Measurements from ENCODE around the gene MYH13.

Gene MYH13

DNA sequence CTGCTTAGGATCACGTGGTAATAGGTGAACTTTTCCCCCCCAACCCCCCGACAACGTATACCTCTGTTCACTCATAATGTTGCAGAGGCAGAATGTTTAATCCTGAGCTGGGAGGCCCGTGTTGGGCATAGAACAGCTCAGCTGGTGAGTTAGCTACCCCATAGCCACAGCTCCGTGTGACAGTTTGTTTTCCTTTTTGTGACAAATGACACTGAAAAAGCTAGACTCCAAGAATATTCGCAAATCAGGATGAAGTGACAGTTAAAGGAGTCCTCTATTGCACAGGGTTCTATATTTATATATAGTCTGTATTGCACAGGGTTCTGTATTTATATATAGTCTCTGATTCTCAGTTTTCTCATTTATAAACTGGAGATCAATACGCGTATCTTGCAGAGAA is 33.8 kb downstream of the MYH13 start:
- DNase-seq: no peak

- no peak for DNase-seq
Observed at GRCh38 chr17:10337976-10338375, 34.8 kb downstream of the MYH13 start.

DNA sequence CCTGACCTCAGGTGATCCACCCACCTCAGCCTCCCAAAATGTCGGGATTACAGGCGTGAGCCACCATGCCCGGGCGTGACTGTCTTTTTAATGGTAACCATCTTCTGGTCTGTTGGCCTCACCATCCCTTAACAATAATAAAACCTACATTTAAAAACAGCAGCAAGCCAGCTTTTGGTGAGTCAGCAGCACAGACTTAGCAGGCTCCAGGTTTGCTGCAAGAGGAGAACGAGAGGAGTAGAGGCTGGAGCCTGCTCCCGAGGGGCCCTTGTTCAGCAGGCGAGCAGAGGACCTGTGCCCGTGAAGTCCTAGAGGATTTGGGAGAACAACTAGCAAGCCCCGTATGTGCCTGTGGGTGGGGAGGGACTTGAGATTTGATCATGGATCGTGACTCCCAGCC is 35.7 kb downstream of the MYH13 start:
- DNase-seq: no peak

DNA sequence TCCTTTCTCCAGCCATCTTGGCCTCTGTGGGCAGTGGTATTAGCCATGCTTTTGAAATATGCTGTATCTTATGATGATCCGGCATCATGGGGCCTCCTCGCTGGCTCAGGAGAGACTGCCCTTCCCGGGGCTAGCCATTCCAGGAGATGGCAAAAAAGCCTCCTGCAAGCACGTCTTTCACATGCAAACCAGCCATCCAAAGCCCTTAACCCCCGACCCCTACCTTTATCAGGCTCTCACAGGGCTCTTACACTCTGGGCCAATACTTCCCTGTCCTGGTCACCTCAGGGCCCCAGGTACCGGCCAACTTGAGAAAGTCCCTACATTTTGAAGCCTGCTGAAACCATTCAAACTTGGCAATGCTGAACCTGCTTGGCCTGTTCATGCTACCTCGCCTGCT is 36.4 kb downstream of the MYH13 start:
- DNase-seq: no peak

- DNase-seq: no peak
Observed at GRCh38 chr17:10332515-10332914, 40.3 kb downstream of the MYH13 start.

DNA sequence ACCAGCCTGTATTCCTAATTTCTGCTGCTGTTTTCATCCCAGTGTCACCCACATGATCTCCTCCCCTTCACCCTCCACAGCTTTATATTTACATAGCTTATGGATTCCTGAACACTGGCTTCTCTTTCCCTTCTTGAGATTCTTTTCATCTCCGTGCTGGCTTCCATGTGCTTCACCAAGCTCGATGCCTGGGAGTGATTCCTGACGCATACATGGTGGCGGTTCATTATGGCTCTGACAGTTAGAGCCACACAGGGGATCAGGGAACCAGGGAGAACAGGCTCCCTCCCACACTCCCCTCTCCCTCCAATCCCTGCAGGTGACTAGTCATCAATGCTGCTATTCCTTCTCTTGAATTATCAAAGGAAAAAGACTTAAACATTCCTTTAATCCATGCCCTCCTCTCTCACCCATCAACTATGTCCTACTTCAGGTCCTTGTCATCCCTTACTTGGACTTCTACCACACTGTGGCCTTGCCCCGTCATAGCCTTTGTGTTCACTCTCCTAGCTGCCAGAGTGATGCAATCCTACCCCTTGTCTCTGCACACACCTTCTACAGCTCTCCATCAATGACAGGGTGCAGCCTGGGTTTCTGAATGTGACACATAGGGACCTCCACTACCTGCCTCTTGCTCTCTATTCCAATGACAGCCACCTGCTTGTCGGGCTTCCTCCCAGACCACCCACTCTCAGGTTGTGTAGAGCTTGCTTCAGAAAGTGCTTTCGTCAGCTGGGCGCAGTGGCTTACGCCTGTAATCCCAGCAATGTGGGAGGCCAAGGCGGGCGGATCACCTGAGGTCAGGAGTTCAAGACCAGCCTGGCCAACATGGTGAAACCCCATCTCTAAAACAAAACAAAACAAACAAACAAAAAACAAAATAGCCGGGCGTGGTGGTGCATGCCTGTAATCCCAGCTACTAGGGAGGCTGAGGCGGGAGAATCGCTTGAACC is 43.6 kb downstream of the MYH13 start:
- DNase-seq: no peak

DNA sequence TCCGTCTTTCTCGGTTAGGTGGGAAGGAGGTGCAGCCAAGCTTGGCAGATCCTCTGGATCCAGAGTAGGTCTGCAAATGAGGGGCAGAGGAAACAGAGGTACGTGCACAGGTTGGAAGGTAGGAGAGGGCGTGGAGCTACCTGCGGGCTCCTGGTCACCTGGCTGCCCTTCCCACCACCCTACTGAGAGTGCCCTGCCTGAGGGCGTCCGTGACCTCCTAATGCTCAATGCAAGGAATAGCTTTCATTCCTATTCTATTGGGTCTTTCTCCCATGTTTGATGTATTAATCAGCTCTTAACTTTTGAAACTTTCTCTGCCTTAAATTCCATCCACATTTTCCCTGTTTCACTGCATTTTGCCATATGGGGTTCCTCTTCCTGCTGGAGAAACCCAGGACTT is 44.6 kb downstream of the MYH13 start:
- no peak for DNase-seq

DNA sequence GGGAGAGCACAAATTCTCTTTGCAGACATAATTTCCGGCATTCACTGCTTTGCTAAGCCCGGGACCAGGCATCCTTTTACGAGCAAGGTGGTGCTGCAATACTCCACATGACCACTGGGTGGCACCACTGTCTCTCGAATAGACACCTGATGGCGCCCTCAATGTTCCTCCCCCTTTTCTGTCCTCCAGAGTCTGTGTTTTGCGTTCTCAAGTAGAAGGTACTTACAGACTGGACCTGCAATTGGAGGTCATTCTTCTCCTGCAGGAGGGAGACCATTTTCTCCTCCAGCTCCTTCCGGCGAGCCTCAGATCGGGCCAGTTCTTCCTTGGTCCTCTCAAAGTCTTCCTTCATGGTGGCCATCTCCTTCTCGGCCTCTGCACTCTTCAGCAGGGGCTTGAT is 45.2 kb downstream of the MYH13 start:
- DNase-seq: peak; percentile 72

DNA sequence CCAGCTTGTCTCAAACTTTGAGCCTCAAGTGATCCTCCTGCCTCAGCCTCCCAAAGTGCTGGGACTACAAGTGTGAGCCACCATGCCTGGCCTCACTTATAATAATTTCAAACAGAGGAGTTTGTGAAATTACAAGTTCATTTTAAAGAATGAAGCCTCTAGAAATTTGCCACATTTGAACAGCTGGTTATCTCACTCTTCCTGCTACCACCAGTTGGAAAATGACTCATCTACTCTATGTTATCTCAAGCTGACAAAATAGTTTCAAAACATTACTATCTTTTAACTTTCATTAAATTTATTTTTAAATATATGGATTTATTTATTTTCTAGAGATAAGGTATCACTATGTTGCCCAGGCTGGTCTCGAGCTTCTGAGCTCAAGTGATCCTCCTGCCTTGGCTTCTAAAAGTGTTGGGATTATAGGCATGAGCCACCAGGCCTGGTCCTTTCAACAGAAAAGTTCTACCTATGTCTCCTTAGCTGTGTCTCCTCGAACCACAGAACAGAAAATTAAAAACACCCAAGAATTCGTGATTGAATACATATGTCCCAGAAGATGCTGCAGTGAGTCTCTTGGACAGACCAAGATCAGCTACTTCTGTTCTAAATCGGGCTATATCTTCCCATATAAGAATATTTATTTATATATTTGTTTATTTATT is 47.6 kb downstream of the MYH13 start:
- DNase-seq: no peak

DNA sequence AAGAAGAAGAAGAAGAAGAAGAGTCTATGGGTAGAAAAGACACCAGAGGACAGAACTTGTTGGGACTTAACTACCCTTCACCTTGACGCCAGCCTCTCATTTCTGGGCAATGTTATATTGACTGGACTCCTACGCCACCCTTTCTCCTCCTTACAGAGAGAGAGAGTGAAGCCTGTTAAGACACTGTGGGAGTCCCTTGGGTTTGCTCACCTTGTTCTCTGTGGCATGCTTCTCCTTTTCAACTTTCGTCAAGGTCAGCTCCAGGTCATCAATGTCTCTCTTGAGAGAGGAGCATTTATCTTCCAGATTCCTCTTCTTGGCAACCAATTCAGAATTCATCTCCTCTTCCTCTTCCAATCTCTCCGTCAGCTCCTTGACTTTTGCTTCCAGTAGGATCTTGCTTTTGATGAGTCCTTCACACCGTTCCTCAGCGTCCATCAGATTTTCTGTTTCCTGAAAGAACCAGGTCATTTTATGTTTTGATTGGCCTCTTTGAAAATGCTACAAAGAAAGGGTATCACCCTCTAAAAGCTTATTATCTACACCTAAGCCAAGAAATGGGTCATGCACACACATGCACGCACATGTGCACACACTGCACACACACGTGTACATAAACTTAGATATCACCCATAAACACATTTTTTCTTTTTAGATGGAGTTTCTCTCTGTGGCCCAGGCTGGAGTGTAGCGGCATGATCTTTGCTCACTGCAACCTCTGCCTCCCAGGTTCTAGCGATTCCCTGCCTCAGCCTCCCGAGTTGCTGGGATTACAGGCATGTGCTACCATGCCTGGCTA is 48.8 kb downstream of the MYH13 start:
- no peak for DNase-seq

GRCh38 chr17:10318535-10318934 is 54.3 kb downstream of the MYH13 start:
- DNase-seq: peak; percentile 17

- DNase-seq: no peak
Observed at GRCh38 chr17:10317543-10317834, 55.3 kb downstream of the MYH13 start.

GRCh38 chr17:10316801-10317542 is 55.8 kb downstream of the MYH13 start:
- peak; percentile 58 for DNase-seq

DNA sequence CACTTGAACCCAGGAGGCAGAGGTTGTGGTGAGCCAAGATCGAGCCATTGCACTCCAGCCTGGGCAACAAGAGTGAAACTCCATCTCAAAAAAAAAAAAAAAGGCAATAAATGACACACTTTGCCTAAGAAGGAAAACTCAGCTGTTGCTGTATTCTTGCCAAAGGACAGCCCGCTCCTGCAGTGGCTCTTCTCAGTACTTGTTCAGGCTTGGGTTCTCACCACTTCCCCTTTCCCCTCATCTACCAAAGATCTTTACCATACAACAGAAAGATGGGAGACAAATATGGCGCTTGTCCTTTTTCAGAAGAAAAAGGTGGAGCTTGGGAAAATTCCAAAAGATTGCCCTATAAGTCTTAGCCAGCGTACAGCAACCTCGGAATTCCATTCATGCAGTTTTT is 58.5 kb downstream of the MYH13 start:
- DNase-seq: no peak

DNA sequence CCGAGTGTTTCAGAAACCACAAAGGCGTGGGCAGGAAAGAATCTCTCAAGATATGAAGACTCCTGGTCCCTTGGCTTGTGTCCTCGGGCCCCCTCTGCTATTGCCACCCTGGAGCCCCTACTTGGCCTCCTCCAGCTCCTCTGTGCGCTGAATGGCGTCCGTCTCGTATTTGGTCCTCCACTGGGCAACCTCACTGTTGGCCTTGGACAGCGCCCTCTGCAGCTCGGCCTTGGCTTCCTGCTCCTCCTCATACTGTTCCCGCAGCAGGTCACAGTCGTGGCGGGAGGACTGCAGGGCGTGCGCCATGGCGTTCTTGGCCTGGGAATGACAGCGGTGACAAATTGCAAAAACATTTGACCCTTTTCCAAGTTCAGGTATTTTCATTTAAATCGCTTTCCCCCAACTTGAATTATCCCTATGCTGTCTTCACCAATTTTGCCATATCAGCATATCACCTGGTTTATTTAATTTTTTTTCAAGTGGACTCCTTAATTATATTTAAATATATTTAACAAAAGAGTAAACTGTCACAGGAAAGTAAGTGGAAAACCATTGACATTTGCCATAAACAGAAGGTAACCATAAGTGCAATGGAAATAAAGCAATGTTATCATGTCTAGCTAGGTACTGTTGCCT is 59.7 kb downstream of the MYH13 start:
- no peak for DNase-seq

DNA sequence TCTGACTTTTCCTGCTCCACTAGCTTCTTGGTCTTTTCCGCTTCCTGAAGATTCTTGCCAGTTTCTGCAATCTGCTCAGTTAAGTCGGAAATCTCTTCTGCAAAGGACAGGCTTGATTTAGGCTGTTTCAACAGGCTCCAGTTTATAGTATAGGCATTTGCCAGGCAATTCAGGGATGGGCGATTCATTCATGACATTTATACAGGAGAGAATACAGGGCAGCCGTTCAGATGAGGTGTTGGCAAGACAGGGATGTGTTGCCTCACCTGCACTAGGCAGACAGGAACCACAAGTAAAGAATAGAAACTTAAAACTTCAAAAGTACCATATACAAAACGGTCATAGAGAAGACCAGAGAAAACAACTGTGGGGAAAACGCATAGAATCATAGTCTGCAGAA is 61.7 kb downstream of the MYH13 start:
- no peak for DNase-seq

DNA sequence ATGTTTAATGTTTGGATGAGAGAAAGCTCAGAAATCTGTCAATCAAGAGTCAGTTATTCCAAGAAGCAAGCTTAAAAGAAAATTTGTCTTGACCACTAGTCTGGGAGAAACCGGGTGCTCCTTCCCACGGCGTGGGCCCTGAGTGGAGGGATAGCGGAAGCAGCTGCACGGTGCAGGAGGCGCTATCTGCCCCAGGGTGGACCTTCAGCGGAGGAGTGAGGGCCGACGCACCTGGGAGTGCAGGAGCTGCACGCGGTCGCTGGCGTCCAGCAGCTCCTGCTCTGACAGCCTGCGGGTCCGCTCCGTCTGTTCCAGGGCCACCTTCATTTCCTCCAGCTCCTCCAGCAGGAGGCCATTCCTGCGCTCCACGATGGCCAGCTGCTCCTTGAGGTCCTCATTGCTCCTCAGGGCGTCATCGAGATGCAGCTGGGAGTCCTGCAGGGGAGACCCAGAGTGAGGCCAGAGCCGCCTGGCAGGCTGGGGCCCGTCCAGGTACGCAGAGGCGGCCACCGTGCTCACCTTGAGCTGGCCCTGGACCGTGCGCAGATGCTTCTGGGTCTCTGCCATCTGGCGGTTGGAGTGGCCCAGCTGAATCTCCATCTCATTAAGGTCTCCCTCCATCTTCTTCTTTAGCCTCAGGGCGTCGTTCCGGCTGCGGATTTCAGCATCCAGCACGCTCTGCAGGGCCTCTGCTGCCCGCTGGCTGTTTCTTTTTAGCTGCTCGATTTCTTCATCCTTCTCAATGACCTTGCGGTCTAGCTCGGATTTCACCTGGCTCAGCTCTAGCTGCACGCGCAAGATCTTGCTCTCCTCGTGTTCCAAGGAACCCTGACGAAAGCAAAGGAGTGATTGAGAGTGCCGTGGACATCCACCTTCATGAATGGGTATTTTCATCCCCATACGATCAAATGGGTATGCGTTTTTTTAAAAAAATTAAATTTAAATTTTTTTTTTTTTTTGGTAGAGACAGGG is 63.5 kb downstream of the MYH13 start:
- DNase-seq: no peak

- DNase-seq: no peak
Observed at GRCh38 chr17:10306585-10306984, 66.2 kb downstream of the MYH13 start.

DNA sequence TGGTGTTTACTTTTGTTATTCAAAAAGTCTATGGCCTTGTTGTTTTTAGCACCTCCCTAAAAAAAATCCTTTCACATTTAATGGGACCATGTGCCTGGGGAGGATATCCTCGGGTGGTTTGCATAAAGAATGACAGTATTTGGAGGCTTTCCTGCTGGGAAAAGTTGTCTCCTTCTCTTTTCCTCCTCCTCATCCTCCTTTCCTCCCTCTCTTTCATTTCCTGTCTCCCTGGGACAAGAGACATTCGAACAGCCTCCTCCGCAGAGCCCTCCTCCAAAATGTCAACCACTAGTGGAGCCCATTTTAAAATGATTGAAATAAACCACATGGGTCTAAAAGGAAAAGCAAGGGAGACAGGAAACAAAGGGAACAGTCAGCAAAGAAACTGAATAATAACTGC is 67.4 kb downstream of the MYH13 start:
- DNase-seq: no peak

GRCh38 chr17:10304758-10305300 is 68.0 kb downstream of the MYH13 start:
- no peak for DNase-seq

- no peak for DNase-seq
Observed at GRCh38 chr17:10297691-10298090, 75.1 kb downstream of the MYH13 start.
